ENCODE data around the gene CCND2. TPM values are rescaled to one million over a fixed set of nuclear protein-coding genes. Genes with fewer than 3 reads are reported as not detected.

The CCND2 gene
- total RNA-seq, 1 experiment from 2014 or later = 0.09 TPM

- no peaks in the 10 kb centered on the region for H3K9me2 ChIP-seq (ENCODE audit: insufficient read depth)
These were observed 29.3 kb downstream of the CCND2 start for GRCh38 chr12:4302881-4303280.

GRCh38 chr12:4303750-4304149 is 30.2 kb downstream of the CCND2 start:
- TF ChIP-seq EZH2 (IDR thresholded peaks at IDR 0.05; ENCODE audit: low read depth) = no peak
- no peak for TF ChIP-seq CTCF (conservative IDR thresholded peaks at IDR 0.05)
- Histone ChIP-seq H3K79me2 (ENCODE audit: low read depth) (no peaks in the 10 kb centered on the region), H3K27me3 (ENCODE audit: insufficient read depth, low read depth) (peaks cover 85% of the 10 kb centered on the region), H3K4me3 (no peak overlapping the region), H3K9me3 (ENCODE audit: insufficient read depth, low read depth) (no peaks in the 10 kb centered on the region), H3K36me3 (ENCODE audit: low read depth) (no peaks in the 10 kb centered on the region), H3K4me1 (replicated peaks; ENCODE audit: insufficient read depth) (peaks cover 9% of the 10 kb centered on the region; the same call in 1 of the 2 replicates), H2AFZ (no peak overlapping the region), H4K20me1 (ENCODE audit: insufficient read depth) (no peaks in the 10 kb centered on the region), H3K9me2 (ENCODE audit: insufficient read depth) (no peaks in the 10 kb centered on the region), H3K4me2 (no peak overlapping the region), H3K27ac (no peak overlapping the region), H3F3A (ENCODE audit: insufficient read depth, low read depth) (no peaks in the 10 kb centered on the region)
- BruUV-seq (replicated peaks) = no TSS peak
- POLR2A ChIA-PET (ENCODE audit: unreplicated experiment) = no interaction called here
- DNase-seq = no peak
- intact Hi-C loops (cut with micrococcal nuclease; ENCODE audit: unreplicated experiment) = no loop called here
- CTCF ChIA-PET = no interaction called here

More at GRCh38 chr12:4302881-4303280, 29.3 kb downstream of the CCND2 start:
- BruUV-seq (replicated peaks) = no TSS peak
- H4K20me1 ChIP-seq (ENCODE audit: insufficient read depth) = no peaks in the 10 kb centered on the region
- no peak overlapping the region for H3K4me2 ChIP-seq
- TF ChIP-seq CTCF (conservative IDR thresholded peaks at IDR 0.05) = no peak
- H3K27ac ChIP-seq = no peak overlapping the region
- no peak overlapping the region for H2AFZ ChIP-seq
- DNase-seq = no peak
- H3K79me2 ChIP-seq (ENCODE audit: low read depth) = no peaks in the 10 kb centered on the region
- CTCF ChIA-PET = no interaction called here
- peaks cover 93% of the 10 kb centered on the region for H3K27me3 ChIP-seq (ENCODE audit: insufficient read depth, low read depth)
- H3K9me3 ChIP-seq (ENCODE audit: insufficient read depth, low read depth) = no peaks in the 10 kb centered on the region
- POLR2A ChIA-PET (ENCODE audit: unreplicated experiment) = no interaction called here
- H3K36me3 ChIP-seq (ENCODE audit: low read depth) = no peaks in the 10 kb centered on the region
- no peaks in the 10 kb centered on the region for H3K4me1 ChIP-seq (replicated peaks; ENCODE audit: insufficient read depth)
- no peaks in the 10 kb centered on the region for H3F3A ChIP-seq (ENCODE audit: insufficient read depth, low read depth)
- intact Hi-C loops (cut with micrococcal nuclease; ENCODE audit: unreplicated experiment) = no loop called here
- no peak overlapping the region for H3K4me3 ChIP-seq

- H3F3A ChIP-seq (ENCODE audit: insufficient read depth, low read depth) = no peaks in the 10 kb centered on the region
- DNase-seq = peak; percentile 76 to 93
- POLR2A ChIA-PET (ENCODE audit: unreplicated experiment) = no interaction called here
- H3K4me1 ChIP-seq (replicated peaks; ENCODE audit: insufficient read depth) = peaks cover 10% of the 10 kb centered on the region; the same call in 1 of the 2 replicates
- BruUV-seq (replicated peaks) = no TSS peak
- no peaks in the 10 kb centered on the region for H3K79me2 ChIP-seq (ENCODE audit: low read depth)
- H3K36me3 ChIP-seq (ENCODE audit: low read depth) = no peaks in the 10 kb centered on the region
- no peaks in the 10 kb centered on the region for H3K9me2 ChIP-seq (ENCODE audit: insufficient read depth)
- 0 out of 2 replicates have a peak overlapping the region, but pooled peaks have one; percentile 23 for H3K4me3 ChIP-seq
- no peaks in the 10 kb centered on the region for H3K9me3 ChIP-seq (ENCODE audit: insufficient read depth, low read depth)
- peaks cover 45% of the 10 kb centered on the region for H3K27me3 ChIP-seq (ENCODE audit: insufficient read depth, low read depth)
- H4K20me1 ChIP-seq (ENCODE audit: insufficient read depth) = no peaks in the 10 kb centered on the region
- H3K27ac ChIP-seq = no peak overlapping the region
- H2AFZ ChIP-seq = peak overlapping the region; percentile 73
- intact Hi-C loops (cut with micrococcal nuclease; ENCODE audit: unreplicated experiment) = loop anchor here (1.0 to 5.0 kb wide), 6 partner anchors 13 to 695 kb away; no protein-coding TSS in a partner anchor
- TF ChIP-seq EZH2 (IDR thresholded peaks at IDR 0.05; ENCODE audit: low read depth) = no peak
- peak; percentile 76 for TF ChIP-seq CTCF (conservative IDR thresholded peaks at IDR 0.05)
- H3K4me2 ChIP-seq = peak overlapping the region; percentile 65
- CTCF ChIA-PET = interaction anchor here (0.7 to 0.8 kb wide), 2 partner anchors 13 to 220 kb away, joined by 3 to 7 read pairs; no protein-coding TSS in a partner anchor
These were observed 34.2 kb downstream of the CCND2 start for GRCh38 chr12:4307593-4308333.
